ENCODE measurements around the gene PAPPA.

The PAPPA gene

GRCh38 chr9:116124472-116125040, 29.0 kb upstream of the PAPPA start:
- POLR2A ChIA-PET = no interaction called here
- TF ChIP-seq CTCF (IDR thresholded peaks at IDR 0.05; ENCODE audit: control extremely low read depth, extremely low read depth, low read depth, missing control alignments) = no peak
- CTCF ChIA-PET = interaction anchor here (1.1 kb wide), 1 partner anchor 20 kb away, joined by 3 read pairs; no protein-coding TSS in a partner anchor
- DNase-seq (ENCODE audit: extremely low spot score) = no peak

DNA sequence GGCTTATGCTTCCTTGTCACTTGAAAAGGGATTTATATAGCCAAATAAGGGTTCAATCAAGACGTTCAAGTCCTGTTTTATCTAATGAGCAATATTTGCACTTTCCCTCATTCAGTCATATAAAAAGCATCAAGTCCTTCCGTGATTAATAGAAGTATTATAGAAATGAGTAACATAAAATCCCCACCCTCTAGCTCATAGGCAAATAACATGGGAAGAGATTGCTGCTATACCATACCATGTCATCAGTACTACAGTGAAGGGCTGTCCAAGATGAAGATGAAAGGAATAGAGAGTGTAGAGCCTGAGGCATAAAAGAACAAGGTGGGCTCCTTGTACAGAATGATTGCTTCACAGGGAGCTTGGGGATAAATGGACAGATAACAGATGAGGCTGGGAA, 20.4 kb upstream of the PAPPA start:
- DNase-seq (ENCODE audit: extremely low spot score) = no peak
- CTCF ChIA-PET = interaction anchor here (1.7 kb wide), 1 partner anchor 19 kb away, joined by 4 read pairs; no protein-coding TSS in a partner anchor
- no peak for TF ChIP-seq CTCF (IDR thresholded peaks at IDR 0.05; ENCODE audit: control extremely low read depth, extremely low read depth, low read depth, missing control alignments)
- POLR2A ChIA-PET = no interaction called here

DNA sequence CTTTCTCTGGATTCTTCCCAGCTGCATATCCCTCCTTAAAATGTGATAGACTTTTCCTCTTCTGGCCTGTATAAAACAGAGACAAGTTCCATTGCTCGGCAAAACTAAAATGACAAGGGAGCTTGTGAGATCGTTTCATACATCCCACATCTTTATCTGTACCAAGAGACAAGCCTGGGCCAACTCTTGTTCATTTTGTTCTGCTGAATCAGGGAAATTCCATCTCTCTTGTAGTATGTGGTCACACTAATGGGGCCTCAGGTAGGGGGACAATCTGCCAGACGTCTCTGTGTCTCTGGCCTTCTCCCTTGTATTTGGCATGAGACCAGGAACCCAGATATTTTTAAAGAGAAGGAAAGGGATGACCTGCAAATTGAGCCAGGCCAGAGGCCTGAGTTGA, 18.6 kb upstream of the PAPPA start:
- CTCF ChIA-PET = no interaction called here
- no peak for TF ChIP-seq CTCF (IDR thresholded peaks at IDR 0.05; ENCODE audit: control extremely low read depth, extremely low read depth, low read depth, missing control alignments)

DNA sequence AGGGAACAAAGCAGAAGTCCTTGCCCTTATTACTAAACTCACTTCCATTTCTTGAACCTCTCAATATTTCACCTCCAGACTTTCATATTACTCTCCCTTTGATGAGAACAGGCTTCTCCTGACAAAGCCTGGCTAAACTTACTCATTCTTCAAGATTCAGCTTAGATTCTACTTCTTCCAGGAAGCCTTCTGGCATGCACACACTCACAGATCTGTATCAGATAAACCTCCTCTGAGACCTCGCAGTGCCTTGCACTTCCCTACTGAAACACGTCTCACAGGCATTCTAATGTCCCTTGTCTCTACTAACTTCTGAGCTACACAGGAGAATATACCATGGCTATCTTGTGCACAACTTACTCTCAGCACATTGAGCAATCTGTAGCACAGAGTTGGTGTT, 16.6 kb upstream of the PAPPA start:
- POLR2A ChIA-PET = no interaction called here
- no peak for TF ChIP-seq CTCF (IDR thresholded peaks at IDR 0.05; ENCODE audit: control extremely low read depth, extremely low read depth, low read depth, missing control alignments)
- CTCF ChIA-PET = interaction anchor here (1.5 kb wide), 1 partner anchor 9 kb away, joined by 5 read pairs; no protein-coding TSS in a partner anchor
- DNase-seq (ENCODE audit: extremely low spot score) = no peak

More for the DNA sequence above, 18.6 kb upstream of the PAPPA start:
- no peak for DNase-seq (ENCODE audit: extremely low spot score)
- POLR2A ChIA-PET = no interaction called here

DNA sequence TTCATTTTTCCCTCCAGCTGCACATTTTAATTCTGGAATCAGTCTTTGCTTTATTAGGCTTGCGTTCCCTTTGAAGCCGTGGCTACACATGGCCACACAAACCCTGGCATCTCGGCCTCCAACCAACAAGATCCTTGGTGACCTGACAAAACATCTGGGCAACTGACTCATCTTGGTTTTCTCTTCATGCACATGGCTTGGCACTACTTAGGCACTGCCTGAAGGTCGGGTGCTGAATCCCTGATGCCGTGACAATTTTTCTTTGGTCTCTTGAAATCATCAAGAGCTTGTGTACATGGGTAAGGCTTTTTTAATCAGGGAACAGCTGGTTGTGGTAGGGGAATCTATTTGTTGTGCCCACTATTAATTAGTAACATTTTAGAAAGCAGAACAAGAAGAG, 16.0 kb upstream of the PAPPA start:
- TF ChIP-seq CTCF (IDR thresholded peaks at IDR 0.05; ENCODE audit: control extremely low read depth, extremely low read depth, low read depth, missing control alignments) = no peak
- DNase-seq (ENCODE audit: extremely low spot score) = no peak
- POLR2A ChIA-PET = no interaction called here
- CTCF ChIA-PET = interaction anchor here (1.5 kb wide), 1 partner anchor 9 kb away, joined by 5 read pairs; no protein-coding TSS in a partner anchor

- POLR2A ChIA-PET = no interaction called here
- no peak for TF ChIP-seq CTCF (IDR thresholded peaks at IDR 0.05; ENCODE audit: control extremely low read depth, extremely low read depth, low read depth, missing control alignments)
- CTCF ChIA-PET = no interaction called here
- no peak for DNase-seq (ENCODE audit: extremely low spot score)
Measured at GRCh38 chr9:116141864-116142561, 11.6 kb upstream of the PAPPA start.

Measured in GM10248 (cell line).